NCI-H774 (cell line): Measurements from ENCODE around the gene AGXT.
A peak's percentile ranks its signal among the peaks of the same experiment; 100 is the strongest.
"Not testable (repeated sequence)": the region's sequence is repeated elsewhere in the genome, so short reads cannot be mapped to it uniquely, and the experiment has no call there.

Experiments
- DNase-seq: peaks from one replicate; lab custom pipeline; 2025; lab: John Stamatoyannopoulos, UW

Gene AGXT

DNA sequence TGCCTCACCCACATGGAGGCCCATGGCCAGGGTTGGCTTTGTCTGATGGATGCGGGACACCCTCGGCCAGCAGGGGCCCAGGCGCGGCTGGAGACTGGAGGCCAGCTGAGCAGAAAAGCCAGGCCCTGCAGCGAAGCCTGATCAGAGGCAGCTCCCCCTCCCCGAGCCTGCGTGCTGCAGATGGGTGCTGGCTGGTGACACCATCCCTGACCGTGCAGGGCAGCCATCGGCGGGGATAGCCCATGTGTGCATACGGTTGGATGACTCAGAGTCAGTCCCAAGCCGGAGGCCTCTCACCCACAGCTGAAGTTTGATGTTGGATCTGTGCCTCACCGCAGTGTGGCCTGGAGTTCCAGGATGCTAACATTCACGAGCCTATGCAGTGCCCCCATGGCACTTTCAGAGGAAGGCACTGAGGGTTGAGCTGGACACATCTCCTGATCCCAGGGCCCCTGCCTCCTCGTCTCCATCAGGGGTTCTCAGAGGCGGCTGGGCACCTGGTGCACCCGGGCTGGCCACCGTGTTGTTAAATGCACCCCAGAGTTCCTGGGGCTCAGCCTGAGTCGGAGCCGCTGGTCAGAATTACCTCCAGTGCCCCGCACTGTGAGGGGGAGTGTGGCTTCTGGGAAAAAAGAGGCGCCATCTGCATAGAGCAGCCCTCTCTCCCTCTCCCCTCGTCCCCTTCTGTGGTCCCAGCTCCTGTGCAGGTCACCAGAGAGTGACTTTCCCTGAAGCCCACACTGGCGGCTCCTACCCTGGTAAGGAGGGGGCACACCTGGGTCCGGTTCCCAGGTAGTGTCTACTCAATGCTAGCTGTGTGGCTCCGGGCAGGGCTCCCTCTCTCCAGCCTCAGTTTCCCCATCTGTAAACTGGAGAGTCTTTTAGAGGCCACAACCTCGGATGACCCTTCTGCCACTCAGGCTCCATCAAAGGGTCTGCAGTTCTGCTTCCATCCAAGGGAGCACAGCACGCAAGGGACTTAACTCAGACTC is 29.2 kb upstream of the AGXT start:
- no peak for DNase-seq

DNA sequence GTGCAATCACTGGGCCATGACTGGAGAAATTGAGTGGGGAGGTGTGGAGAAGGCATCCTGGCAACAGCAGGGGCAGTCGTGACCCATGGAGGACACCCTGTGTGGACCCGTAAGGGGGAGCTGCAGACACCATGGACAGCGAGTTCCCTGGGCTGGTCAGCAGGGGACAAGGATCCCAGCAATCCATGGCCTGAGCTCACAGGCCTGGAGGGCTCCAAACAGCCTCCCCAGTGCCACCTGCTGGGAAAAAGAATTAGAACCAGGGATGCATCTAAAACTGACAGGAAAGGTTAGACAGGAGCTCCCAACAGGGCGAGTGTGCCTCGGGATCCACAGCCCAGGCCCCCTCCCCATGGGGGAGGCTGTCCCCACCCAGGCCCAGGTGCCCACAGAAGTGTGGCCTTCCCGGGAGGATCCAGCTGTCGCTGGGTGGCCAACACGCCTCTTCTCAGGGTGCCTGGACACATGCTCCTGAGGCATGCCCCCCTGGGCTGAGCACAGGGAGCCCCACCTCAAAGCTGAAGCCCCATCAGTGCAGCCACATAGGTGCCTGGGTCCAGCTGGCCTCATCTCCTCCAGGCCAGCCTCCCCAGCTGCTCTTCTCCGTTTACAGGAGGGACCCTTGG is 28.1 kb upstream of the AGXT start:
- peak; percentile 23 for DNase-seq

DNA sequence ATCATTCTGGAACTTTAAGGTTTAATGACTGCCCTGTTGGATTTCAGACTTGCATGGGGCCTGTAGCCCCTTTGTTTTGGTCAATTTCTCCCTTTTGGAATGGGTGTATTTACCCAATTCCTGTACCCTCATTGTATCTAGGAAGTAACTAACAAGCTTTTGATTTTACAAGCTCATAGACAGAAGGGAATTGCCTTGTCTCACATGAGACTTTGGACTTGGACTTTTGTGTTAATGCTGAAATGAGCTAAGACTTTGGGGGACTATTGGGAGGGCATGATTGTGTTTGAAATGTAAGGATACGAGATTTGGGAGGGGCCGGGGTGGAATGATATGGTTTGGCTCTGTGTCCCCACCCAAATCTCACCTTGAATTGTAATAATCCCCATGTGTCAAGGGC is 22.3 kb upstream of the AGXT start:
- not testable (repeated sequence) for DNase-seq

DNA sequence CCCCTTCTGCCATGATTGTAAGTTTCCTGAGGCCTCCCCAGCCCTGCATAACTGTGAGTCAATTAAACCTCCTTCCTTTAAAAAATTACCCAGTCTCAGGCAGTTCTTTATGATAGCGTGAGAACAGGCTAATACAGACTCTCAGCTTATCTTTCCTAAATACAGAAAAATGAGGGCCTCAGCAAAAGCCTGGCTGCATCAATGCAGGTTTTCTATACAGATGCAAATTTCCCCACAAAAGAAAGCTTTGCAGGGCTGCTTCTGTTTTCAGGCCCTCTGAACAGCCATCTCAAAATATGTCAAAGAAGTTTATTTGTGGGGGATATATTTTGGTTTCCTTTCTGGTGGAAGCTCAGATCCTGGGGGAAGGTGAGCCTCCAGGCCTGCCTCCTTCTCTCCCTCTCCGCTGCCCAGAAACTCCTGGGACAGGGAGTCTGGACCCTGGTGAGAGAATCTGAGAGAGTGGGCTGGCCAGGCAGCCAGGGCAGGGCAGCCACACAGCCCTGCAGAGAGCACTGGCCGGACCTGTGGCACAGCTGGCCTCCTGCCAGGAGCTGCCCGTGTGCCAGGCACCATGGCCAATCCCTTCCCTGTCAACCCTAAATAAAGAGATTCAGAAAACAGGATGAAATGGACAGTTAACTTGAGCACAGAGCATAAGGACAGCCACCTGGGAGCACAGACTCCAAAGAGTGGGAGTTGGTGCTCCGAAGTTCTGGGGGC is 21.6 kb upstream of the AGXT start:
- DNase-seq: no peak

DNA sequence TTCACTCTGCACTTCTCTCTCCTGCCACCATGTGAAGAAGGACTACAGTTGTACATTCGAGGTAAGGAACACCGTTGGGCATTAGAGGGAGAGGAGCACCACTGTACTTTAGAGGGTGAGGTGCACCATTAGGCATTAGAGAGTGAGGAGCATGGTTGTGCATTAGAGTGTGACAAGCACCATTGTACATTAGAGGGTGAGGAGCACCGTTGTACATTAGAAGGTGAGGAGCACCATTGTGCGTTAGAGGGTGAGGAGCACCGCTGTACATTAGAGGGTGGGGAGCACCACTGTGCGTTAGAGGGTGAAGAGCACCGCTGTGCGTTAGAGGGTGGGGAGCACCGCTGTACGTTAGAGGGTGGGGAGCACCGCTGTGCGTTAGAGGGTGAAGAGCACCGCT is 20.8 kb upstream of the AGXT start:
- no peak for DNase-seq

DNA sequence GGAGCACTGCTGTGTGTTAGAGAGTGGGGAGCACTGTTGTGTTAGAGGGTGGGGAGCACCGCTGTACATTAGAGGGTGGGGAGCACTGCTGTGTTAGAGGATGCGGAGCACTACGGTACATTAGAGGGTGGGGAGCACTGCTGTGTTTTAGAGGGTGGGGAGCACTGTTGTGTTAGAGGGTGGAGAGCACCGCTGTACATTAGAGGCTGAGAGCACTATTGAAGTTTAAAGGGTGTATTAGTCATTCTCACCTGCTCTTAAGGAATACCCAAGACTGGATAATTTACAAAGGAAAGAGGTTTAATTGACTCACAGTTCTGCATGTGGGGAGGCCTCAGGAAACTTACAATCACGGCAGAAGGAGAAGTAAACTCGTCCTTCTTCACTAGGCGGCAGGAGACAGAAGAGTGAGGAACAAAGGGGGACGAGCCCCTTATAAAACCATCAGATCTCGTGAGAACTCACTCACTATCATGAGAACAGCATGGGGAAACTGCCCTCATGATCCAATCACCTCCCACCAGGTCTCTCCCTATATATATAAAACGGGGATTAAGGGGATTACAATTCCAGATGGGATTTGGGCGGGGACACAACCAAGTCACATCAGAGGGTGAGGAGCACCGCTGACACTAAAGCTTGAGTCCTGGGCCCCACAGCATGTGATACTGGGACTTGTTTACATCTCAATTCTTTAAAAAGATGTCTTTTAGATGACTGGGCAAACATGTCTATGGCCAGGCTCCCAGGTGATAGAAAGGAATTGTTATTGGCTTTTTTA is 19.5 kb upstream of the AGXT start:
- DNase-seq: no peak

DNA sequence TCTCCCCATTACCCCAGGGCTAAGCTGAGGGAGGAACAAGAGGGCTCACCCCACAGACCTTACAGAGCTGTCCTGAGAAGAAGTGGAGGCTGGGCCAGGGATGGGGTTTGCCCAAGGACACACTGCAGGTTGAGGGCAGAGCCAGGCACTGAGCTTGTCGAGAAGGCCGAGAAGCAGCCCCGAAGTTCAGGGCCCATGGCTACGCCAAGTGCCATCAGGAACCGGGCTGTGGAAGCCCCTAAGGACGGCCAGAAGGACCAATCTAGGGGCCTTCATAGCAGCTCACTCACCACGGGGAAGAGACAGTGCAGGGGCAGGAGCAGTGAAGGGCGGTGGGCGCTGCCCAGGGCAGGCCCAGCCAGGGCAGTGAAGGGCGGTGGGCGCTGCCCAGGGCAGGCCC is 18.6 kb upstream of the AGXT start:
- no peak for DNase-seq

DNA sequence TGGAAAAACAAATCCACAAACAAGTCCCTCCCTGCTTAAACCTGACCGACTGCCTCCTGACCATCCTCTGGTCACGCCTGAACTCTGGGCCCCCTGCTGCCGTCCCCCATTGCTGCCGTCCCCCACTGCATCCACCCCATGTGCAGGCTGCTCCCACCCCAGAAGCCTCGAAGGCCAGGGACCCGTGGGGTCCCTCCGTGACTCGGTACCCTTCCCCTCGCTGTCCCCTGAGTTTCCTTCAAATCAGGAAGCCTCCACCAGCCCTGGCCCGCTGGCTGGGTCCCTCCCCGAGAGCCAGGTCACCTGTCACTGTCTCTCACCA is 17.9 kb upstream of the AGXT start:
- DNase-seq: no peak

DNA sequence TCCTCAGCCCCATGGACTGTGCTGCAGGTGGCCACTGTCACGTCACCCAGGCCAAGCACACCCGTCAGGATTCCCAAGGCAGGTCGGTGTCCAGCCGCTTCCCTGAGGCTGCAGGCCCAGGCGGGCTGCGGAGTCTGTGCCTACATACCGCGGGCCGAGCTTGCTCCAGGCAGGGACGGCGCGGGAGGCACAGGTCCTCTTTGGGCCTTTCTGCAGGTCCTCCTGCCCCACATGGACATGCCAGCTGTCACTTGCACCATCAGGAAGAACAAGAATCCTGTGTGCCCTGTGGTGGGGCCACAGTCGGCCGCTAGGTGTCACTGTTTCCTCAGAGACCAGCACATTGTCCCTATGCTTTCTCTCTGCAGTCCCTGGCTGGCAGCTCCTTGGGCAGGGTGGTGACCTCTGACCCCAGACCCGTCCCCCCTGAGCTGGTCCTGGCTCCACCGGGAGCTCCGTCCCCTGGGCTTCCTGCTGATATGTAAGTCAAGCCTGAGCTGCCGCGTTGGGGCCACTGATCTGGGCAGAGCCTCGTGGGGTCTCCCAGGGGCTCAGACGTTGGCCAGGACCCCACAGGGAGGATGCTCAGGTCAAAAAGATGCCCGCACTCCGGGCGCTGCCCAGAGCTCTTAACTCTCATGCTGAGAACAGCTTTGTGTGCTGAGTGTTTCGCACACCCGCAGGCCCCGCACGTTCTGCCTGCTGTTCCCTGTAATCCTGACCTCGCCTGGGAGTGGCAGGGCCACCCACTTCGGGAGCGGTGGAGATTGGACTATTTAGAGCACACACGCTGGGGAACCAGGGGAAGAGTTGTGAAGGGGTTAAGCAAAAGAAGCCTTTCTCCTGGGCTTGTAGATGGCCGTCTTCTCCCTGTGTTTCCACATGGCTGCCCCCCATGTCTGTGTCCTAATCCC is 17.3 kb upstream of the AGXT start:
- peak; percentile 69 for DNase-seq

DNA sequence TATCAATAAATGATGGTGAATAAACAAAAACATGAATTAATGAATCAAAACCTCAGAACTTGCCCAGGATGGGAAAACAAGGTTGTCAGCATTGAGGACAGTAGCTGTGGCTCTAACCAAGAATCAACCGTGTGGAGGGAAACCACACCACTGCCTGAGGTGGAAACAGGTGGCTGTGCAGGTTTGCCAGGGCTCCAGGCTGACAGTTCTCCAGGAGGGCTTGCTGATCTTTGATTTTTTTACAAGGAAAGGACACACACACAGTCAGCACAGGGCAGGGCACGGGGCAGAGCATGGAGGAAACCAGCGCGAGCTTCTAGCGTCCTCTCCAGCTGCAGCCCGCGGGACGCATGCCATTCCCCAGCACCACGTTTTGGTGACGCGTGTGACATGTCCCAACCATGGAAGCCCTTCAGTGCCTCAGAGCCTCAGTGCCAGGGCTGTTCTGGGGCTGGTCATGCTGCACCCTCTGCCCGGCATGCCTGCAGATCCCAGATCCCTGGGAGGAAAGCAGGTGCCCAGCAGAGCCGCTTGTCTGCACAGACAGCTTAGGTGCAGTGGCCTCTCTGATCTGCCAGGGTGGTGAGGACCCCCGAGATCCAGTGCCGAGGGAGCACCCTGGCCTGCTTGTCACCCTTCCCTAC is 15.8 kb upstream of the AGXT start:
- no peak for DNase-seq

DNA sequence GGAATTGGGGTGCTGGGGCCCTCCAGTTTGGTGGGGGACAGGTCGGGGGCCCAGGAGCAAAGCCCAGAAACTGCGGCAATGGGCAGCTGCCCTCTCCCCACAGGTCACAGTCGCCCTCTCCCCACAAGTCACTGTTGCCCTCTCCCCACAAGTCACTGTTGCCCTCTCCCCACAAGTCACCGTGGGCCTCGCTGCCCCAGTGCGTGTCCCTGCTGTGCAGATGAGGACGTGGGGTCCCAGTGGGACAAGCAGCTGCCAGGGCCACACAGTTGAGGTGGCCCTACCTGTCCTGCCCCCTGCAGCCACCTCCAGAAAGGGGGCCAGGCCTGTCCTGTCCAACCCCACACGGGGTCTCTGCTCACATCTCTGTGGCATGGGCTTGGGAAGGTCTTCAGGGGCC is 13.0 kb upstream of the AGXT start:
- no peak for DNase-seq

DNA sequence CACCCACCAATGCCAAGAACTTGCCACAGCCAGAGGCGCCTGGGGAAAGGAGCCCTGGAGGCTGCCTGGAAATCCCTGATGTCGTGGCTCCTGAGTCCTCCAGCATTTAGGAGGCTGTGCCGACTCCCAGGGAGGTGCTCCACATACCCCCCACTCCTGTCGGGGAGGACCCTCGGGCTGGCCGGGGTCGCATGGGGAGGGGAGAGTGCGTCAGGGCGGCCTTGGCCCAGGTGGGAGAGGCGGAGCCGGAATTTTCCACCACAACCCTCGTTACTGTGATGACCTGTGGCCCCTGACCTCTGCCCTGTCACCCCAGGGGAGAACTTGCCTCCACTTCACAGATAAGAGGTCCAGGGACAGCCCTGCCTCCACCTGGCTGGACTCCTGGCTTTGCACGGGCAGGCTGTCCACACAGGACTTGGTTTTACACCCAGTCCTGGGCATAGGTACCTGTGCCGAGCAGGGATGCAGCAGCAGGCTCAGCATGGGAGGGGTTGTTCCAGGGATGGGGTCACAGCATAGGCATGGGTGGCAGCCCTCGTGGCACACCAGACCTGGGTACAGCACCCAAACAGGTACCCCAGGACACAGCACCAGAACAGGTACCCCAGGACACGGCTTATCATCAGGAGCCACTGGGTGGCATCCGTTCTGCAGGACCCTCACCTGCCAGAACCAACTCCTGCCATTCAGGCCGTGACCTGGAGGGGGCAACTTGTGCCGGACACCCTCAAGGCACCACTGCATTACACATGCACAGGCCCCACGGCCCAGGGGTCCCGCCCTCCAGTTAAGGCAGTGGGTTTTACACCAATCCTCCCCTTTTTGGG is 12.3 kb upstream of the AGXT start:
- DNase-seq: no peak

DNA sequence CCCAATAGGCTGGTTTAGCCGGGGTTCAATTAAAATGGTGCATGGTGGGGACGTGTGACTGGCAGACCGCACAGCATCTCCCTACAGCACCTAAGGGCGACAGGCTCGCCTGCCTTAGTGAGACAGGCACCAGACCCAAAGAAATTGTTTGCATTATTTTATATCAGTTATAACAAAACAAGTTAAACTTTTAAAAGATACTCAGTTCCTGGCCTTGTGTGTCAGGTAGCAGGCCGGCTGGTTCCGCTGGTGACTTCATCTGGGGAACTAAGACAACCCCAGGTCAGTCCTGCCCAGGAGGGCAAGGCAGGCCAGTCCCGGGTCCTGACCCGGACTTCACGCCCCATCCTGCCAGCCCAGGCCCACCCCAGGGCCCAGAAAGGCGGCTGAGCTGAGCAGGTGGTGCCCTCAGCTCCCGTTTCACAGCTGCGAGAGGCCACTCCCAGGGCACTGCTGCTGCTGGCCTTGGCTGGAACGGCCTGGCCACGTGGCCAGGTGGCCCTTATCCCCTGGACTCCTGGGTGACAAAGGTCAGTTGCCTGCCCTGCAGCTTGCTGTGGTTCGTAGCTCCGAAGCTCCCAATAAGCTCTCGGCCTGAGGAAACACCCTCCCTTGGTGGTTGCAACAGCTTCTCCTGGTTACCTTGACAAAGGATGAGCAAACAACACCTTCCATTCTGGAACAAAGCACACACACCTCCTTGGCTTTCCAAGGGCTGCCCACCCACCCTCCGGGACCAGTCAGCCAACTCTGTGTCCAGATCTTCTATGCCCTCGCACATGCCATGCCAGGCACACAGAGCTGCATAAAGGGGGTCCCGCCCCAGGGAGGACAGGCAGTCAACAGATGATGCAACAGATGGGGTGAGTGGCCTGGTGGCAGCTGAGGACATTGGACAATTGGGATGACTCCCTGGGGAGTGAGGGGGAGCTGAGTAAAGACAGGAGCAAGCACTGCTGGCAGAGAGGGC is 11.3 kb upstream of the AGXT start:
- DNase-seq: no peak

DNA sequence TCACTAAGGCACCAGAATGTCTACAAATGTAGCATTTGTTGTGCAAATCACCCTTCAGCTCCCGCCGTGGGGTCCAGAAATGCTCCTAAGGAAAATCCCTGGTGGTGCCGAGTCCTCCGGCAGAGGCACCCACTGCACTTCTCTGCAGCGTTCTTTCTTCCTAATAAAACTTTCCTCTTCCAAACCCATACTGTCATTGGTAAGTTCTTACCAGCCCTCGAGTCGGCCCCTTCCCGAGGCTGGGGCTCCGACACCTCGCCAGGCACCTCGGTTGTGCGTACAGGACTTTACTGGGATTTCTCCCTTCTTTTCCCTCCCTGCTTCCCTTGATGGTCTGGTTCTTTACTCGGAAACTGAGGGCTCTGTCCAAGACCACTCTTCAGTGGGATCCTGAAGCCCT is 10.3 kb upstream of the AGXT start:
- DNase-seq: no peak

DNA sequence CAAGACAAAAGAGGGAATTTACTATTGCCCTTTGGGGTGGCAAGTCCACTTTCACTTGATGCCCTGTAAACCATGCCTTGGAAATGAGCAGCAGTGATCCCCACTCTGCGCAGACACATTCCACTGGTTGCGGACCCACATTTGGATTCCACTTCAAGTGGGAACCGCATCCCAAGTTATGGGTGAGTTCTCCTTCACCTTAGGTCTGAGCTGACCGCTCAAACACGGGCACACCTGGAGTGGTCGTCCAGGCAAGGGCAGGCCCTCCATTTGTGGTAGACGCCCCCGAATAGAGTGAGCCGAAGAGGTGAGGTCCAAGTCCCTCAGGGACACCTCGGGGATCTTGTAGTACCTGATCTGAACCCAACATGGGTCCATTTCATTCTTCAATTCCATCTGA is 9.8 kb upstream of the AGXT start:
- no peak for DNase-seq

DNA sequence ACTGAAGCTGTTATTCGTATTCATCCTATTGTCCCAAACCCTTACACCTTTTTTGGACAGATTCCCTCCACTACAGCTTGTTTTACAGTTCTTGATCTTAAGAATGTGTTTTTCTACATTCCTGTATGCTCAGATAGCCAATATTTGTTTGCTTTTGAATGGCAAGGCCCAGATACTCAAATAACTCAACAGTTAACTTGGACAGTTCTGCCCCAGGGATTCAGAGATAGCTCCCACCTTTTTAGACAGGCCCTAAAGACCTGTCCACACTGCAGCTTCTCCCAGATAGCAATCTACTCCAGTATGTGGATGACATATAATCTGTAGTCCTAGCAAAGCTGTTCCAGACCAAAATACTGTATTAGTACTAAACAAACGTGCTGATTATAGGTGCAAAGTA is 7.1 kb upstream of the AGXT start:
- no peak for DNase-seq

DNA sequence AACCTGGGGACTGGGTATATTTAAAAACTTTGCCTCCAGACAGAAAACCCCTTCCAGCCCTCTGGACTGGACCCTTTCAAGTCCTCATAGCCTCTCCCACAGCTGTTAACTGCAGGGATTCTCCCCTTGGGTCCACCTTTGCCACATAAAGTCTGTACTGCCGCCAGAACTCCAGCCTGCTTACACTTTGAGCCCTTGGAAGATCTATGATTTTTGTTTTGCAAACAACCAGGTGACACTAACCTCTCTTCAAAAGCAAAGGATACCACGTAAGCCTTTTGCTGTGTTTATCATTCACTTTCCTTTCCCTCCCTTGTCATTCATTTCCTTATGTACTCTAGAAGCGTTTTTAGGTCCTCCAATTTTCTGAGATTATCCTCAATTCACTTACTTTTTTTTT is 4.1 kb upstream of the AGXT start:
- no peak for DNase-seq

DNA sequence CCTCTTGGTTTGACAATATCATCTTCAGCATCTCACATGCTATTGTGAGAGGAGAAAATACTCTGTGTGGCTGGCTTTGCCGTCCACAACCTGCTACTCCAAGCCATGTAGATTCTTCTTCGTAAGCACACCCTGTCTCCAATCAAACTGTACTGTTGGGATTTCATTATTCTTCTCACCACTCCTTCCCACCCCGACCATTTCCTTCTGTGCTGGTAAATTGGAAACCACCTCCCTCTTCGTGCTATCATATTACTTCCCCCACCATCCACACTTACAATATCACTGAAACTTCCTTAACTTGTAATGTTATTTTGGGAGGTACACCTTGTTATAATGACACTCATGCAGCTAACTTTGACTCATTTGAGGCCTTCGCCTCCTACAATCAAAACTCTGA is 3.2 kb upstream of the AGXT start:
- no peak for DNase-seq
